GM21737 (cell line): Measurements from ENCODE around the gene SCART1.

ENCODE experiments used
- ATAC-seq: cut with Tn5 transposase; IDR thresholded peaks from one replicate; pipeline ENCODE4 v1.9.1; 2021; ENCODE audit warnings: mild to moderate bottlenecking, moderate library complexity; ENCODE audit not compliant: unreplicated experiment

SCART1 gene

DNA sequence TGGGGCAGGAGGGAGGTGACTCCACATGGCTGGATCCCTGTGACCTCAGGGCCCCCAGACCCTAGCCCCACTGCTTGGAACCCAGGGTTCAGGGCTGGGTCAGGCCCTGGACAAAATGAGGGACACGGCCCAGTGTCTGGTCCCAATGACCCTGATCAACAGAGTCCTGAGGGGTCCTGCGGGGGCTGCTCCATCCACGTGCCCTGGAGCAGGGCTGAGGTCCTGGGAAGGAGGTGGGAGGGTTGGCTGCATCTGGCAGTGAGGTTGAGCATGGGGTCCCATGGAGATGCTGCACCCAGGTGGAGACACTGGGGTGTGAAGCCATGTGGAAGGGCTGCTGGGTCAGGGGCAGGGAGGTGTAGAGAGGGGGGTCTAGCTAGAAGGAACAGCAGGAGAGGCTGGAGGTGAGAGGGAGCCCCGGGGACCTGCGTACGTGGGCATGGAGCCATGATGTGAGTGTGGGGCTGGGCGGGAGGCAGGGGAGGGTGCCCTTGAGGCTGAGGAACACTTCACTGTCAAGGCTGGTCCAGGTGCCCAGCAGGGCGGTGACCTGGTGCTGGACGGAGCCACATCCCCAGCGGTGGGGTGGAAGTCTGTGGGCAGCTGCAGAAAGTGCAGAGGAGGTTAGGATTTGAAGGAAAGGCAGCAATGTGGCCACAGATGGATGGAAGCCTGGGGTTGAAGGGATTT lies 604 bp downstream of the SCART1 start:
- ATAC-seq: no peak

DNA sequence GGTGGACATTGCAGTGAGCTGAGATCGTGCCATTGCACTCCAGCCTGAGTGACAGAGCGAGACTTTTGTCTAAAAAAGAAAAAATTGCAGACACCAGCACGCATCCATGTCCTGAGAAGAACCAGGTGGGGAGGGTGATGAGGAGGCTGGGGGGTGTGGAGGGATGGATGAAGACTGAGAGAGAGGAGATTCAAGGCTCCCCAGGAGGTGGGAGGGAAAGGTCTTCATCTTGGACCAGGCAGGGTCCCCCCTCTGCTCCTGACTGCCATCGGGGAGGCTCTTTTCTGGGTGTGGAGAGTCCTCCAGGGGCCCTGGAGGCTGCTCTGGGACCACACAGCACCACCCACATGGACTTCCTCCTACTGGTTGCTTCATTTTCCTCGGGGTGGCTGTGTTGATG lies 1.5 kb downstream of the SCART1 start:
- no peak for ATAC-seq

DNA sequence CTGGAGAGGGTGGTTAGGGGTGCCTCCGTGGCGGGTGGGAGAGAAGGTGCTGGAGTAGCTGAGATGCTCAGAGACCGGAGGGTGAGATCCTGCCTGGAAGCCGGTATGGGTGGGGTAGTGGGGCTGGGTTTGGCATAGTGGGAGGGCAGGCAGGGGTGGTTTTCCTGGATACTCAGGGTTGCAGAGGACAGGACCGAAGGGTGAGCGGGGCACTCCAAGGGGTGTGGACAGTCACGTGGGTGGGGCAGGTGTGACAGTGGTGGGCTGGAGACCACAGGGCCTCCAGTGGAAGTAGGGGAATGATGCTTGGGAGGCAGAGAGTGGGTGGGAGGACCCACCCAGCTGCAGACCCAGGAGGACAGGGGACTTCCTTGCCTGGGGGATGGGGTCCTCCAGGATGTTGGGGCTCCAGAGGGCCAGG lies 1.9 kb downstream of the SCART1 start:
- no peak for ATAC-seq

DNA sequence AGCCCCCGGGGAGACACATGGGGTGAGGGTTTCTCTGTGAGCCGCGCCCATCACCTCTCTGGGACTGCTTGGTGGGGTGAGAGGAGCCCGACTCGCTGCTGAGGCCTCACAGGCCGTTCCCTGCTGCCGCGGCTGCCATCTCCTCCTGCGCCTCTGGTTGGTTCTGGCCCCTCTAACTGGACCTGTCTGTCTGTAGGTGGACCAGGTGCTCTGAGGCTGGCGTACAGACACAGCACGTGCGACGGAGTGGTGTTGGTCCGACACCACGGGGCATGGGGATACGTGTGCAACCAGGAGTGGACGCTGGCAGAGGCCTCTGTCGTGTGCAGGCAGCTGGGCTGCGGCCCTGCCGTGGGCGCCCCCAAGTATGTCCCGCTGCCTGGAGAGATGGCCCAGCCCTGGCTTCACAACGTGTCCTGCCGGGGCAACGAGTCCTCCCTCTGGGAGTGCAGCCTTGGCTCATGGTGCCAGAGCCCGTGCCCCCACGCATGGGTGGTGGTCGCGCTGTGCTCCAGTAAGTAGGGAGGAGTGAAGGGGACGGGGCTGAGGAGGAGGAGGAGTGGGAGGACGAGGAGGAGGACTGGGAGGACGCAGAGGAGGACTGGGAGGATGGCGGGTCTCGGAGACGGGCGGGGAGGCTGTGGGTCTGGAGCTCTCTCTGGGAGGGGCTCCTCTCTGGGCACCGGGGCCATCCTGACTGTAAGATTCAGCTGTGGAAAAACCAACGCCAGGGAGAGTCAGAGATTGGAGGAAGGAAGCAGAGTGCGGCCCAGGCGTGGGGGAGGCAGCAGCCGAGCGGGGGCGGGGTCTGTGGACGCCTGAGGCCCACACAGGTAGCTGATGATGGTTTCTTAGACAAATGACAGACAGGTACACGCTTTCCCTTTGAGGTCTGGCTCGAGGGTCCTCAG lies 2.6 kb downstream of the SCART1 start:
- ATAC-seq: no peak

DNA sequence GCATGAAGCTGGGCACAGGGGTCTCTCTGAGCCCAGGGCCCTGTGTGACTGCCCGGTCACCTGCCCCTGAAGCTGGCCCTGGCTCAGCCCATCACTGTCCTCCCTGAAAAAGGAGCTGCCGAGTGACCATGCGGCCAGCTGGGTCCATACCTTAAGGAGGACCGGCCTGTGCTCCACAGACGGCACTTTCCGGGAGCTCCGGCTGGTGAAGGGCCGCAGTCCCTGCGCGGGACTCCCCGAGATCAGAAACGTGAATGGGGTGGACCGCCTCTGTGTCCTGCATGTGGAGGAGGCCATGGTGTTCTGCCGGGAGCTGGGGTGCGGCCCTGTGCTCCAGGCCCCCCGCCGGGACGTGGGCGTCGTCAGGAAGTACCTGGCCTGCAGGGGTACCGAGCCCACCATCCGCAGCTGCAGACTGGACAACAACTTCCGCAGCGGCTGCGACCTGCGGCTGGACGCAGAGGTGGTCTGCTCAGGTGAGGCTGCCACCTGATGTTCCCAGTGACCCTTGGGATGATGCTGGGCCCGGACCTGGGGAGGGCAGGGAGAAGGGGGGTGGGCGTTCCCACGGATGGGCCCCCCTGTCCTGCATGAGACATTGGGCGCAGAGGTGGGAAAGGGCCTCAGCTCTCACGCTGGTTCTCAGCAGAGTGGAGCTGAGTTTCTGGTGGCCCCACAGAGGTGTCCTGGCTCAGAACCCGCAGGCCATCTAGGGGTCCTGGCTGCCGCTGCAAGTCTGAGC lies 3.5 kb downstream of the SCART1 start:
- no peak for ATAC-seq

DNA sequence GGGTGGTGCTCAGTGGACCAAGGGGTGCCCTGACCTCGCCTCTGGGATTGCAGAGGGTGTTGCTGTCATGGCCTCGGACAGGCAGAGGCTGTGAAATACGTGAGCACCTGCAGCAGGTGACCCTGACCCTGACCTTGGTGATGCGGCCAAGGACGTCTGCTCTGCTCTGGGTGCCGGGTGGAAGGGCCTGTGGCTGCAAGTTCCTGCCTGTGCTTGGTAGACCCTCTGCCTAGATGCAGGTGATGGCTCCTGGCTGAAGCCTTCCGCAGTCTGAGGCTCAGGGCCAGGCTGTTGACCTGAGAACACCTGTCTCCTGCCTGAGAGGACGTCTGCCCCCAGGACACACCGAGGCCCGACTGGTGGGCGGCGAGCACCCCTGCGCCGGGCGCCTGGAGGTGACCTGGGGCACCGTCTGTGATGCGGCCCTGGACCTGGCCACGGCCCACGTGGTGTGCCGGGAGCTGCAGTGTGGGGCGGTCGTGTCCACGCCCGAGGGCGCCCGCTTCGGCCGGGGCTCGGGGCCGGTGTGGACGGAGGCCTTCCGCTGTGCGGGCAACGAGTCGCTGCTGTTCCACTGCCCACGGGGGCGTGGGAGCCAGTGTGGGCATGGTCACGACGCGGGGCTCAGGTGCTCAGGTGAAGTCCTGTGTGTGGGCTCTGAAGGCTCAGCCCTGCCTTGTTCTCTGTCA lies 4.4 kb downstream of the SCART1 start:
- ATAC-seq: no peak

DNA sequence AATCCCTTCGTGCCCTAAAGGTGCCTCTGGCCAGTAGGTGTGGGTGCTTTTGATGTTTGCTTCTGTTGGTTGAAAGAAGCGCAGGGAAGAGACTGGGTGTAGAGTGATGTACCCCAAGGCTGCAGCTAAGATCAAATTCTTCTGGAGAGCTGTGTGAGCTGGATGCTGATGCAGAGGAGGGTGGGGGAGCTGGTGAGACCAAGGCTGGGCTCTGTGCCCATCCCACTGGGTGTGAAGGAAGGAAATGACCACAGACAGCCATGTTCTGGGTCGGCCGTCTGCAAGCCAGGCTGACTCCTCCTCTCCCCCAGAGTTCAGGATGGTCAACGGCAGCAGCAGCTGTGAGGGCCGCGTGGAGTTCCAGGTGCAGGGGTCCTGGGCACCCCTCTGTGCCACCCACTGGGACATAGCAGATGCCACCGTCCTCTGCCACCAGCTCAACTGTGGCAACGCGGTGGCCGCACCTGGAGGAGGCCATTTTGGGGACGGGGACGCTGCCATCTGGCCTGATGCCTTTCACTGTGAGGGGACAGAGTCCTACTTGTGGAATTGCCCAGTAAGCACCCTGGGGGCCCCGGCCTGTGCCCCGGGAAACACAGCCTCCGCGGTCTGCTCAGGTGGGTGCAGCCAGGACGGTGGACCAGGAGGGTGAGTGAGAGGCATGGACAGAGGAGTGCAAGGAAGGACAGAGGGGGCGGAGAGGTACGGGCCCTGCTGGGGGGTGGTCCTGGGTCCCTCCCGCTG lies 5.1 kb downstream of the SCART1 start:
- ATAC-seq: no peak

DNA sequence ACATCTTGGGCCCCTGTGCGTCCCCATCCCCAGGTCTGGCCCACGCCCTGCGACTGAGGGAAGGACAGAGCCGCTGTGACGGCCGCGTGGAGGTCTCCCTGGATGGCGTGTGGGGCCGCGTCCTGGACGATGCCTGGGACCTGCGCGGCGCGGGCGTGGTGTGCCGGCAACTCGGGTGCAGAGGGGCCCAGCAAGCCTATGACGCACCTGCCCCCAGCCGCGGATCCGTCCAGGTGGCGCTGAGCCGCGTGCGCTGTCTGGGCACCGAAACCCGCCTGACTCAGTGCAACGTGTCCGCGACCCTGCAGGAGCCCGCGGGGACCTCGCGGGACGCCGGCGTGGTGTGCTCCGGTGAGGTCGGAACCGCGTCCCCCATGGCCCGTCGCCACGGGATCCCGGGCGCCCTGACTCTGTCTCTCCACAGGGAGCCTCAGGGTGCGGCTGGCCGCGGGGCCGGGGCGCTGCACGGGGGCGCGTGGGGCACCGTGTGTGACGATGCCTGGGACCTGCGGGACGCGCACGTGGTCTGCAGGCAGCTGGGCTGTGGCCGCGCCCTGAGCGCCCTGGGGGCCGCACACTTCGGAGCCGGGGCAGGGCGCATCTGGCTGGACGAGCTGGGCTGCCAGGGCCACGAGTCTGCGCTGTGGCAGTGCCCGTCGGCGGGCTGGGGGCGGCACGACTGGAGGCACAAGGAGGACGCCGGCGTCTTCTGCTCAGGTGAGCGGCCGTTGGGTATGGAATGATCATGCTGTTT lies 5.9 kb downstream of the SCART1 start:
- no peak for ATAC-seq

DNA sequence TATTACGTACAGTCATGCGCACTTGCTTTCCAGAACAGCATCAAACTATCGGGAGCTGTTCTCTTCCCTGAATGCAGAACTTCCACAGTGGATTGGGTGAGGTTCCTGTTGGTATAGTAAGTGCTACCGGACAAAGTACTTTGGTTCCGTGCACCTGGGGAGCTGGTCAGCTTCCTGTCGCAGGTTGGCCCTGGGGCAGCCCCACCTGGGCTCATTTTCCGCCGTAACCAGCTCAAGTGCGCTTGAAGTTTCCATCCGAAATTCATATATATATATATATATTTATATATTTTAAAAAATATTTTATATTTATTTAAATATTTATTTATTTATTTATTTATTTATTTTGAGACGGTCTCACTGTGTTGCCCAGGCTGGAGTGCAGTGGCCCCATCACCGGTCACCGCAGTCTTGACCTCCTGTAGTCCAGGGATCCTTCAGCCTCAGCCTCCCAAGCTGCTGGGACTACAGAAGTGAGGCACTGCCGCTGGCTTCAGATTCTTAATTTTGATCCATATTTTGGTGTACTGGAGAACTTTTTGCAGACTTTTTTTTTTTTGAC lies 6.5 kb downstream of the SCART1 start:
- ATAC-seq: no peak

DNA sequence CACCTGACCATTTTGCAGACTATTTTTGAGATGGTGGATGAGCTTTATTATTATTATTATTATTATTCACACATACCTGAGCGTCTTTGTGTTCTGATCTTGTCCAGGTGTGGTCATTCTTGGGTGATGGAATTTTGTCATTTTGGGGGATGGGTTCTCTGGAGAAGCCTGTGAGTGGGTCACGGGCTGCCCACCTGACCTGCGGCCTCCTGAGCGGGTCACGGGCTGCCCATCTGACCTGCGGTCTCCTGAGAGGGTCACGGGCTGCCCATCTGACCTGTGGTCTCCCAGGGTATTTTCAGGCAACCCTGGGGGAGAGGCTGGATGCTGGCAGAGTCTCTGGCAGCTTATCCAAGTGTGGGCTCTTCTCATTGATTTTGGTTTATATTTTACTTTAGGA lies 7.3 kb downstream of the SCART1 start:
- no peak for ATAC-seq

DNA sequence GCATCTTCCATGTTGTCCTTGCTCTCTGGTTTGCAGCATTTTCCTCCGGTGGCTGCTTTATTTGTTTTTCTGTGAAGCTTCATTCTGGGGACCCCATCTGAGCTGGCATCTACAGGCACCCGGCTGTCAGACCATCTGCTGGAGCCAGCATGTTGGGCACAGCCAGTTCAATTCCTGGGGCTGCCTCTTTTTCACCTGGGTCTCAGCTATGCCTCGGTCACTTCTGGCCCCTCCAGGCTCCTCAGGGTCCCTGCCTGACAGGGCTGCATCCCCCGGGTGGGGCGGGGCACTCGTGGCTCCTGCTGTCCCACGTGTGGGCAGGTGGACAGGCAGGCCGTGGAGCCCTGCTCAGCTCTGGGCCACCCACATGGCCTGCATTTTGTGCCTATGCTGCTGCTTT lies 8.1 kb downstream of the SCART1 start:
- no peak for ATAC-seq

DNA sequence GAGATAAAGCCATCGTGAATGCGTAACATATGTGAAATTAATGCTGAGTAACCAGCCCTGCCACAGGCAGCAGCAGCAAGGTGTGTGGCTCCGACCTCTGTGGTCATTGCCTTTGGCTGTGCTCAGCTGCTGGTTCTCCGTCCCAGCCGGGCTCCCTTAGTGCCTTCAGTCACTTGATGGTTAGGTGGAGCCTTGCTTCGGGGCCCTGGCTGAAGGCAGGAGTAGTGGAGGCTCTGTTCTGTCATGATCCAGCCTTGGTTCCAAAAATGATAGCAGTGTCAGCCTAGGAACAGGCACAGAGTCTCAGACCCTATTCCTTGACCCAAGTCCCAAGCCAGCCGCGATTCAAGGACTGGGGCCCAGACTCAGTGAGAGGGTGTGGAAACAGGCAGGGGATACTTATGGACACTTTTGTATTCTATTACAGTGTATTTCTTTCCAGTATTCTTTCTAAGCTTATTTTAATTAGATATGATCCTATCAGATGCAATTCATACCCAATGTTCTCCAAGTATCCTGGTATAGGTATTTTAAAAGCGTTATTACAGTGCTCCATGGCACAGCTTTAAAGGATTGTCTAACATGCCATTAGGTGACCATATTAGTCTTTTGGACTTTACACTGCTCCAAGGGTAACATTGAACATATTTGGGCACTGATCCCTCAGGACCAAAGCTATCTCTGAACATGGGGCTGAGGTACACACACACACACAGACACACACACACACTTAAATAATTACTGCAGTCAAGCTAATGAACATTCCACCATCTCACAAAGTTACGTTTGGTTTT lies 9.0 kb downstream of the SCART1 start:
- no peak for ATAC-seq

DNA sequence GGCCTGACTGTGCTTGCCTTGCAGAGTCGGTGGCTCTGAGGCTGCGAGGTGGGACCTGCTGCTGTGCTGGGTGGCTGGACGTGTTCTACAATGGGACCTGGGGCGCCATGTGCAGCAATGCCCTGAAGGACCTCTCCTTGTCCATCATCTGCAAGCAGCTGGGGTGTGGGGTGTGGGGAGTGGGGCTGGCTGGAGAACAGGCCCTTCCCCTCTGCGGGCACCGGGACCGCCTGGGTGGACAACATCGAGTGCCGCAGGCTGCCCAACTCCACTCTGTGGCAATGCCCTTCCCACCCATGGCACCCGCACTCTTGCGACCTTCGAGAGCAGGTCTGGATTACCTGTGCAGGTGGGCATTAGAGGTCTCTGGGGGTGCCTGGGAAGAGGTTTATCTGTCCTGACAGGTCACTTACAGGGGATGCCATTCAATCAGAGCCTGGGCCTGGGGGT lies 10.9 kb downstream of the SCART1 start:
- ATAC-seq: no peak

DNA sequence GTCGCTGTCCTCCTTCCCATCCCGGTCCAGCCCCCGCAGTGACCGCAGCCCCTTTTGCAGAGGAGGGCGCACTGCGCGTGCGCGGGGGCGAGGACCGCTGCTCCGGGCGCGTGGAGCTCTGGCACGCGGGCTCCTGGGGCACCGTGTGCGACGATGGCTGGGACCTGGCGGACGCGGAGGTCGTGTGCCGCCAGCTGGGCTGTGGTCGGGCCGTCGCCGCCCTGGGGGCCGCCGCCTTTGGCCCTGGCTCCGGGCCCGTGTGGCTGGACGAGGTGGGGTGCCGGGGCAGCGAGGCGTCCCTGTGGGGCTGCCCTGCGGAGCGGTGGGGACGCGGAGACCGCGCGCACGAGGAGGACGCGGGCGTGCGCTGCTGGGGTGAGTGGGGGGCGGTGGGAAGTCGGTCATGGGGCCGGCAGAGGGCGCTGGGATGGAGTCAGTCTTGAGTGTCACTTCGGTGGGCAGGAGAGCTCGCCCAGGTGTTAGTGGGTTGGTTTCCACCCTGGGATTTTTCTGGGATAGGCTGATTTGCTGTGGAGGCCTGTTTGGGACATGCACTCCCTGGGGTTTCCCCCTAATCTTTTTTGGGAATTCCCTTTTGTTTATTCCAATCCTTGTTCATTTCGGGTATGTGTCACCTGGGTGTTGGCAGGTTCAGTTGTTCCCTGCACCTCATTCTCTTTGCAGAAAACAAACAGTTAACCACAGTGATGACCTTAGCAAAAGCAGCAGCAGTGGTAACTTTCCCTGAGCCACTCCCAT lies 11.6 kb downstream of the SCART1 start:
- ATAC-seq: no peak

DNA sequence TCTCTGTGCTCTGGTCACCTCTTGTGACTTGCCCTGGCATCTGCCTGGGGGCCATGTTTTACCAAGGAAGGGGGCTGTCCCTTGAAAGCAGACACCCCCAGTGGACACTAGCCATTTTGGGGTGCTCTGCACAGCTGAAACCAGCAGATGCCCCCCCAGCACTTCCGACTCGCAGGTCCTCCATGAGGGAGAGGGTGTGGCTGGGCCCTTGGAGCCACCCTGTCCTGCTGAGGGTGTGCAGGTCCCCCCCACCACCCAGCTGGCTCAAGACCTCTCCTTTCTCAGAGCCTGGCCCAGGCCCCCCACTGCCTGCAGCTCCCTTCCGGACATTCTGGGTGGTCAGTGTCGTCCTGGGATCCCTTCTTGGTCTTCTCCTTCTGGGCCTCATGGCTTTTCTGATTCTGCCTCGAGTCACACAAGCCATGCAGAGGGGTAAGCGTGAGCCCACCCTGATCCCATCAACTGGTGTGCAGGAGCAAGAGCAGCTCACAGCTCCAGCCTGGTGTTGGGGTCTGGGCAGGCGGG lies 12.3 kb downstream of the SCART1 start:
- no peak for ATAC-seq

DNA sequence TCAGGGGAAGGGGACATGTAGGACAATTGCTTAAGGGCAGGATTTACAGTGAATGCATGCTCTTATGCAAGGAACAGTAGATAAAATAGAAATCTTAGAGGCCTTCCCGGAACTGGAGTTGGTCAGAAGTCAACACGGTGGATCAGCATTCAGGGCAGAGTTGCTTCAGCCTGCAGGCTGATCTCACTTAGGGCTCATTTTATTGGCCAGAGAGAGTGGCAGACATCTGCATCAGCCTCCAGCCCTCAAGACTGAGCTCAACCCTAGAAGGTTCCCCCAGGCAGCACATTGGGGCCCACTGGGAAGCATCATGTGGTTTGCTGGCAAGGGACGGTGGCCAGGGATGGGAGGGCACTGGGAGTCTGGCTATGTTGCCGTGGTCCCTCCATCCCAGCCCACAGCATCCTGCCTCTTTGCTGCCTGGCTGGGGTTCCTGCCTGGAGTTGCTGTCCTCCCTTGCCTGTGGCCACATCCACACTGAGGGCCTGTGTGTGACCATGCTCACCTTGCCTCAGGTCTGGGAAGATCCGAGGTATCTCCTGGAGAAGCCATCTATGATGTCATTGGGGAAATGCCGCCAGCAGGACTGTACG lies 13.0 kb downstream of the SCART1 start:
- ATAC-seq: no peak

DNA sequence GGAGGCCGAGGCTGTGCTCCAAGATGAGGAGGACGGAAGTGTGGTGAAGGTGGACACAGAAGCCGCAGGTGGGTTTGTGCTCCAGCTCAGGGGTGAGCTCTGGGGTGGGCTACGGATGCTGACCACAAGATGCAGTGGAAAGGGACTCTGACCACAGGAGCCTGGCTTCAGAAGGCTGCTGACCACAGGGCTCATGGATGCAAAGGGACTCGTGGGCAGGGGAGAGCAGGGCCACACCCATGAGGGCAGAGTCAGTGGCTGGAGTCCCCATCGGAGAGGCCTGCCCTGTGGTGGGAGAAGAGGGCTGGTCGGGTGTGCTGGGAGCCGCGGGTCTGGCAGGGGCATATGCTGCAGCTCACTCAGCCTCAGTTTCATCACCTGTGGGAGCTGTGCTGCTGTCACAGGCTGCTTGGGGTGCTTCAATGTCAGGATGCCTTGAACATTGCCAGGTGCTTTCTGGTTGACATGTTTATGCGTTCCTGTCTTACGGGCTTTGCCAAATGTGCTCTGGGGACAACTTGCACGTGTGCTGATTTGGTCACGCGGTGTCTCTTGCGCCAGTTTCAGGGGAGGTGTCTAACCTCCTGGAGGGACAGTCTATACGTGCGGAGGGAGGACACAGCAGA lies 13.7 kb downstream of the SCART1 start:
- no peak for ATAC-seq
